Heart left ventricle (tissue), 16 donors: Measurements from ENCODE around the gene ZBTB20. TPM values are rescaled to one million over a fixed set of nuclear protein-coding genes. Genes with fewer than 3 reads are reported as not detected.
"Not testable (repeated sequence)": the region's sequence is repeated elsewhere in the genome, so short reads cannot be mapped to it uniquely, and the experiment has no call there.

Source experiments
- ATAC-seq, 4 donors: fragments of 200-7000 bp; cut with Tn5 transposase; one replicate each; pipeline ENCODE4 v1.9.1; 2020 to 2022; ENCODE audit warnings: moderate library complexity in 4 of 4, mild to moderate bottlenecking in 3 of 4, moderate number of reproducible peaks in 1 of 4
- DNase-seq, 5 donors: peaks; one replicate each; pipeline ENCODE4 v3.0.0-alpha.2; 2020
- H3K27ac ChIP-seq, 12 donors: fragments of 200-600 bp; sonication (generic) in 4 of 12; one replicate each; pipeline versions ENCODE4 v1.5.0 to v1.8.0; 2016 to 2022; ENCODE audit warnings: mild to moderate bottlenecking in 2 of 12
- H3K27me3 ChIP-seq, 9 donors: fragments of 200-600 bp; sonication (generic) in 2 of 9; one replicate each; pipeline versions ENCODE4 v1.5.1 to v1.8.0; 2016 to 2022; ENCODE audit warnings: mild to moderate bottlenecking in 3 of 9
- H3K36me3 ChIP-seq, 9 donors: fragments of 200-600 bp; sonication (generic) in 2 of 9; one replicate each; pipeline versions ENCODE4 v1.5.0 to v1.8.0; 2018 to 2022; ENCODE audit warnings: mild to moderate bottlenecking in 2 of 9
- H3K4me1 ChIP-seq, 12 donors: fragments of 200-600 bp; sonication (generic) in 4 of 12; one replicate each; pipeline versions ENCODE4 v1.5.0 to v1.8.0; 2016 to 2022; ENCODE audit warnings: mild to moderate bottlenecking in 3 of 12
- H3K4me3 ChIP-seq, 12 donors: fragments of 200-600 bp; sonication (generic) in 4 of 12; one replicate each; pipeline versions ENCODE4 v1.5.0 to v1.8.0; 2017 to 2022; ENCODE audit warnings: mild to moderate bottlenecking in 9 of 12, moderate library complexity in 4 of 12
- H3K9me3 ChIP-seq, 12 donors: fragments of 200-600 bp; sonication (generic) in 4 of 12; one replicate each; pipeline versions ENCODE4 v1.5.0 to v1.8.0; 2016 to 2022; ENCODE audit warnings: mild to moderate bottlenecking in 1 of 12
- CTCF ChIP-seq, 12 donors: fragments of 200-600 bp; sonication (generic) in 4 of 12; IDR thresholded peaks; one replicate each; pipeline versions ENCODE4 v1.5.0 to v1.8.0; 2018 to 2022; ENCODE audit warnings: antibody characterized with exemption in 12 of 12, mild to moderate bottlenecking in 5 of 12
- POLR2A ChIP-seq, 2 donors: fragments of 450-650 bp; IDR thresholded peaks; one replicate each; pipeline ENCODE4 v1.6.1; 2017; ENCODE audit warnings: antibody characterized with exemption in 2 of 2, mild to moderate bottlenecking in 2 of 2, moderate library complexity in 2 of 2
- WGBS, 4 donors: extraction: QIAGEN DNeasy Blood & Tissue Kit in 2 of 4; methylation state at CpG; one replicate each; pipeline versions ENCODE4 v1.1.5 to v1.1.7; 2013 to 2018; 5-methylcytosine and 5-hydroxymethylcytosine counted together
- intact Hi-C, 10 donors: fragments of 100-400 bp; cut with DNase I; formaldehyde crosslinking; loops; one replicate each; pipeline versions ENCODE4 v1.11.1 to v1.14.2; 2022
- polyA plus RNA-seq, 2 donors: library from polyadenylated mRNA; stranded (reverse); fragments of 200-250 nt; gene quantifications; one replicate each; pipeline ENCODE4 v1.2.3, GENCODE V29; 2013
- total RNA-seq, 9 donors: library from RNA; depleted of rRNA in 2 of 9; stranded (reverse); fragments of >200 nt in 2 of 9; fragmentation: NEBNext Ultra II Directional in 3 of 9; extraction: Animal tissue kit (Norgen Biotek cat#: 25700) in 3 of 9; gene quantifications; one replicate each; pipeline versions ENCODE4 v1.1.0 to v1.2.4, GENCODE V29; 2016 to 2023
- donor health status: ischemic (EF 13 %, LVEDD 7.1; RV severe dilation, severe dysfunction).
- donor health status: healthy with polysubstance abuse.
- donor health status: DM: no; HTN: yes; CAD: no.
- donor health status: DM: no; HTN: no; CAD: no.
- donor health status: ischemic (EF 25% LVEDD 6.9; RV normal size, moderate dysfunction).
- donor health status: ischemic (EF 25% LVEDD 5.7; RV mildly dilated, moderate dysfunction).
- donor health status: healthy.
- donor health status: DM: yes; HTN: yes; CAD: no.
- donor health status: ischemic (EF 35%, LVEDD 5.7; RV mildly dilated, moderate dysfunction).
- donor health status: nonischemic (EF 11% LVEDD 7.7; RV severe dilation, severe dysfunction).
- donor health status: DM: yes; HTN: yes; CAD: no.
- donor health status: PGD.
- donor health status: ischemic (EF 29% LVEDD 5.4; RV normal size, mild dysfunction).
- donor health status: nonischemic (EF 23%, LVEDD 6.1; RV moderate dilation, normal function).

Gene ZBTB20
- total and polyA plus RNA-seq, 11 donors = 6.2 to 109 (median 77.3) TPM

DNA sequence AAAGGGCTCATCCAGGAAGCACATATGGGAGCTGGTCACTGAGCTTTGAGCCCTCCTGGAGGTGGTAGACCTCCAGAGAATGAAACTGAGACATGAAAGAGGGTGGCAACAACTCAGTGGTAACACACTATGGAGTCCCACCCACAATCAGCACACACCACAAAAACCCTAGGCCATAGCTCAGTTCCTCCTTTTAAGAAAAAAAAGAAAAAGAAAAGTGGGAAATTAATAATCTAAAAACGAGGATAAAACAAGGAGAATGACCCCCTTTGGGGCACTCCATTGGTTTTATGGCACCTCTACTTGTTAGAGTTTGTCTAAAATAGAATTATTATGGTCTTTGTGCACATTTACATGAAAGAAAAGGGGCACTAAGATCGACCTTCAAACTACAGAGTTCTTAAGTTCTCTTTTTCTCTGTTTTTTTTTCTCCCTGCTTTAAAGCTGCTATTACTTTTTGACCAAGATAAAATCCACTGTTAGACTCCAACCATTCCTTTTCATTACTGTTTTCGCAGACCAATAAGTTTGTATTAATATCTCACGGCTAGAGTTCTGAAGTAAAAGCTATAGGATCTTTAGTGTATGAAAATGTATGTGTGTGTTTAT, 40.2 kb upstream of the ZBTB20 start:
- intact Hi-C loops = no loop called here
- ATAC-seq (no peak), DNase-seq (no peak)
- H3K27ac ChIP-seq = no peak overlapping the region
- H3K9me3 ChIP-seq = peaks cover 0 to 26% (median 7%) of the 10 kb centered on the region in 12 donors
- H3K4me1 ChIP-seq = no peaks in the 10 kb centered on the region
- H3K36me3 ChIP-seq = no peaks in the 10 kb centered on the region
- whole genome bisulfite sequencing, 4 donors = 76 to 85% (median 82%) methylated on average over 4 of the region's 4 CpGs
- no peak for TF ChIP-seq CTCF (IDR thresholded peaks at IDR 0.05)
- no peak overlapping the region for H3K4me3 ChIP-seq
- H3K27me3 ChIP-seq = no peaks in the 10 kb centered on the region

DNA sequence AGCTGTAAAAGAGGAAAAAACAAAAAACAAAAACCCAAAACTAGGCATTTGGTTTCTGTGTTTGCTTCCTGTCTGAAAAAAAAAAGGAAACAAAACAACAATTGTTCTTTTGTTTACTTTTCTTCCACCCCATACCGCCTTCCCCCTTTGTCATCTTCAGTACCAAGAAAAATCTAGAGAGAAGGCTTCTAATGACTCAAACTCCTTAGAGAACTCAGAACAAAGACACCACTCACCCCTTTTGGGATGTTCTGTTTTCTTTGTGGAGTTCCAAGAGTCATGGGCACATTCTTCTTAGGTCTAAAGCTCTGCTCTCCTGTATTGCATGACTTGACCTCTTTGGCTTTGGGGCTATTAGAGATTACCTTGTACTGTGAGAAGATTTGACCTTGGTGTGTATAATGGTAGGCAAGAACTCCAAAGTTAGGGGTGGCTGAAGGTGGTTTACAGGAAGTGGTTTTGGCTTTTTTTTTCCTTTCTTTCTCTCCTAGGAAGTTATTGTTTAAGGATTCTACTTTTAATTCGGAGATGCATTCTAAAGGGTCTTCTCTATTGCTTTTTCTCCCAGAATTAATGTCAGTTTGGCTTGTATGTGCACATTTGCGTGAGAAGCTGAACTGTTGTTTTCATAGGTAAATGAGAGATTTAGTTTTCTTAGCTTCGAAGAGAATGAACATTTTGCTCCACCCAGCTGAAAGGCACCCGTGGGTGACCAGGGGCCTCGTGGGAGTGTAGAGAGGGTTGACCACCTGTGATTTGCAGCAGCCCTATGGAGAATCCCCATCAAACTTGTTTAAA, 39.5 kb upstream of the ZBTB20 start:
- Histone ChIP-seq H3K36me3 (no peaks in the 10 kb centered on the region), H3K4me3 (no peak overlapping the region), H3K27me3 (no peaks in the 10 kb centered on the region), H3K4me1 (no peaks in the 10 kb centered on the region), H3K27ac (no peak overlapping the region), H3K9me3 (peaks cover 0 to 22% (median 7%) of the 10 kb centered on the region in 12 donors)
- WGBS, 4 donors = 80 to 88% (median 81%) methylated on average over 6 of the region's 6 CpGs
- TF ChIP-seq CTCF (IDR thresholded peaks at IDR 0.05) = no peak
- TF ChIP-seq POLR2A (IDR thresholded peaks at IDR 0.05) = no peak
- intact Hi-C loops = no loop called here
- no peak for ATAC-seq
- DNase-seq = no peak

GRCh38 chr3:115184859-115185572, 37.9 kb upstream of the ZBTB20 start:
- ATAC-seq, intact Hi-C loops, H3K4me1 ChIP-seq, H3K27ac ChIP-seq, H3K9me3 ChIP-seq, H3K27me3 ChIP-seq, H3K36me3 ChIP-seq, H3K4me3 ChIP-seq: not testable (repeated sequence)
- WGBS, 4 donors = 96 to 98% (median 97%) methylated on average over 15 to 32 of the region's 32 CpGs
- peak in 1 of 5 donors; percentile 44 for DNase-seq

GRCh38 chr3:115178930-115179329, 31.8 kb upstream of the ZBTB20 start:
- H3K36me3 ChIP-seq, H3K4me3 ChIP-seq, DNase-seq, H3K27me3 ChIP-seq, H3K4me1 ChIP-seq, ATAC-seq, H3K27ac ChIP-seq, H3K9me3 ChIP-seq: not testable (repeated sequence)
- intact Hi-C loops = loop anchor here in 1 of 10 donors (10.0 kb wide), 1 partner anchor 804 kb away; no protein-coding TSS in a partner anchor
- 67 to 72% (median 70%) methylated on average over 4 to 10 of the region's 10 CpGs for WGBS, 4 donors

DNA sequence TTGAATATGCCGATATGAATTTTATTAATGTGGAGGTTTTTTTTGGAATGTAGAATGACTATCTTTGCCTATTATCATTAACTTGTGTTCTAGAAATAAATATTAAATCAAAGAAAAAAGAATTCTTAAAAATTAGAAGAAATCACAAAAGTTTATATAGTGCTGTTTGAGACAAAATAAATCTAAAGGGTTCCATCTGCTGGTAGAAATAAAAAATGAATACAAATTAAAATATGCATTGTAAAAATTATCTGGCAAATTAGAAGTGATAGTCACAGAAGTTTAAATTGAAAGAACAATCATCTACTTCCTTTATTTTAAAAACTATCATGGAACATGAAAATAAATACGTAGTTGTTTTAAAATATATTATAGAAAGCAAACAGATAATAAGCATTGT, 22.7 kb upstream of the ZBTB20 start:
- H3K9me3 ChIP-seq = no peaks in the 10 kb centered on the region
- H3K27ac ChIP-seq = no peak overlapping the region
- no peaks in the 10 kb centered on the region for H3K4me1 ChIP-seq
- ATAC-seq (no peak), DNase-seq (no peak)
- no peak overlapping the region for H3K4me3 ChIP-seq
- H3K27me3 ChIP-seq = no peaks in the 10 kb centered on the region
- intact Hi-C loops = loop anchor here (2.0 to 10.0 kb wide), 9 partner anchors 77 to 815 kb away; no protein-coding TSS in a partner anchor
- WGBS, 4 donors = 73 to 86% (median 80%) methylated on average over 2 of the region's 2 CpGs
- TF ChIP-seq CTCF (IDR thresholded peaks at IDR 0.05) = peak; percentile 17 to 66 (median 46)
- no peak for TF ChIP-seq POLR2A (IDR thresholded peaks at IDR 0.05)
- H3K36me3 ChIP-seq = no peaks in the 10 kb centered on the region
